Gastroesophageal sphincter (tissue), 4 donors: Measurements from ENCODE around the gene DSE. TPM values are rescaled to one million over a fixed set of nuclear protein-coding genes. Genes with fewer than 3 reads are reported as not detected.

ENCODE experiments used
- ATAC-seq: fragments of 150-250 bp; one replicate; pipeline ENCODE4 v1.9.1; 2016; ENCODE audit warnings: mild to moderate bottlenecking, moderate library complexity
- H3K27ac ChIP-seq, 4 donors: fragments of 200-600 bp; sonication (generic) in 3 of 4; 1 replicate in 3 of 4; 2 replicates in 1 of 4; pipeline ENCODE4 v1.5.1; 2016 to 2019
- H3K27me3 ChIP-seq: fragments of 200-600 bp; sonication (generic); one replicate; pipeline ENCODE4 v1.5.1; 2019
- H3K36me3 ChIP-seq, 2 donors: fragments of 200-600 bp; sonication (generic); one replicate each; pipeline ENCODE4 v1.5.1; 2019; ENCODE audit warnings: control low read depth in 1 of 2
- H3K4me1 ChIP-seq, 3 donors: fragments of 200-600 bp; sonication (generic); 1 replicate in 2 of 3; 2 replicates in 1 of 3; pipeline ENCODE4 v1.5.1; 2016 to 2019; ENCODE audit warnings: control low read depth in 2 of 3
- H3K4me3 ChIP-seq, 2 donors: fragments of 200-600 bp; sonication (generic); one replicate each; pipeline ENCODE4 v1.5.1; 2019; ENCODE audit warnings: mild to moderate bottlenecking in 1 of 2, moderate library complexity in 1 of 2
- H3K9me3 ChIP-seq, 3 donors: fragments of 200-600 bp; sonication (generic); one replicate each; pipeline ENCODE4 v1.5.1; 2017 to 2019; ENCODE audit warnings: control low read depth in 2 of 3
- CTCF ChIP-seq, 4 experiments: fragments of 200-600 bp in 2 of 4; fragments of 450-650 bp in 2 of 4; sonication (generic) in 1 of 4; IDR thresholded peaks; one replicate each; pipeline ENCODE4 v1.5.1; 2017 to 2019; ENCODE audit warnings: antibody characterized with exemption in 4 of 4, mild to moderate bottlenecking in 2 of 4, moderate library complexity in 2 of 4
- EP300 ChIP-seq: sonication (generic); formaldehyde crosslinking; IDR thresholded peaks from one replicate; pipeline ENCODE4 v1.6.1; 2017; ENCODE audit warnings: antibody characterized with exemption, mild to moderate bottlenecking
- POLR2A ChIP-seq, 2 donors: fragments of 450-650 bp; IDR thresholded peaks; one replicate each; pipeline ENCODE4 v1.6.1; 2017; ENCODE audit warnings: antibody characterized with exemption in 2 of 2, mild to moderate bottlenecking in 2 of 2, moderate library complexity in 1 of 2
- POLR2AphosphoS5 ChIP-seq: sonication (generic); formaldehyde crosslinking; IDR thresholded peaks from one replicate; pipeline ENCODE4 v1.6.1; 2017; ENCODE audit warnings: antibody characterized with exemption
- WGBS, 2 donors: methylation state at CpG; one replicate each; pipeline ENCODE4 v1.1.5; 2018; ENCODE audit warnings: low coverage in 1 of 2; 5-methylcytosine and 5-hydroxymethylcytosine counted together
- total RNA-seq, 4 donors: library from RNA; depleted of rRNA; stranded (reverse); fragments of >200 nt; gene quantifications; one replicate each; pipeline ENCODE4 v1.1.0, GENCODE V29; 2016

The DSE gene
- total RNA-seq, 4 donors from 2014 or later: 26.3 to 45.4 (median 36.3) TPM

- ATAC-seq: no peak
- H3K9me3 ChIP-seq: no peaks in the 10 kb centered on the region
- H3K4me1 ChIP-seq: peaks cover 0 to 28% (median 0%) of the 10 kb centered on the region in 3 donors
- H3K27ac ChIP-seq: no peak overlapping the region
- H3K36me3 ChIP-seq: no peaks in the 10 kb centered on the region
- TF ChIP-seq POLR2A (IDR thresholded peaks at IDR 0.05) (no peak), EP300 (no peak), POLR2AphosphoS5 (no peak), CTCF (IDR thresholded peaks at IDR 0.05) (no peak)
- H3K27me3 ChIP-seq: no peaks in the 10 kb centered on the region
- WGBS, 2 donors: 57 to 81% methylated on average over 1 of the region's 1 CpG
- no peak overlapping the region for H3K4me3 ChIP-seq
These were observed 9.6 kb downstream of the DSE start for GRCh38 chr6:116380346-116380745.

- 48 to 62% methylated on average over 2 to 3 of the region's 3 CpGs for WGBS, 2 donors
- no peak overlapping the region for H3K27ac ChIP-seq
- no peaks in the 10 kb centered on the region for H3K36me3 ChIP-seq
- ATAC-seq: no peak
- no peaks in the 10 kb centered on the region for H3K9me3 ChIP-seq
- TF ChIP-seq POLR2A (IDR thresholded peaks at IDR 0.05) (no peak), CTCF (IDR thresholded peaks at IDR 0.05) (no peak), EP300 (no peak), POLR2AphosphoS5 (no peak)
- H3K4me3 ChIP-seq: no peak overlapping the region
- no peaks in the 10 kb centered on the region for H3K27me3 ChIP-seq
- peaks cover 0 to 32% (median under 1%) of the 10 kb centered on the region in 3 donors for H3K4me1 ChIP-seq
These were observed 10.3 kb downstream of the DSE start for GRCh38 chr6:116381000-116381399.

- H3K27me3 ChIP-seq: no peaks in the 10 kb centered on the region
- ATAC-seq: no peak
- no peak overlapping the region for H3K27ac ChIP-seq
- 100% methylated on average over 1 of the region's 1 CpG for WGBS, 2 donors
- no peak for TF ChIP-seq CTCF (IDR thresholded peaks at IDR 0.05)
- no peak for TF ChIP-seq POLR2AphosphoS5
- no peak for TF ChIP-seq POLR2A (IDR thresholded peaks at IDR 0.05)
- no peak for TF ChIP-seq EP300
- no peaks in the 10 kb centered on the region for H3K9me3 ChIP-seq
- peaks cover 0 to 39% (median 4%) of the 10 kb centered on the region in 3 donors for H3K4me1 ChIP-seq
- H3K4me3 ChIP-seq: no peak overlapping the region
- H3K36me3 ChIP-seq: no peaks in the 10 kb centered on the region
These were observed 11.8 kb downstream of the DSE start for GRCh38 chr6:116382587-116382986.

GRCh38 chr6:116384727-116385458, 14.1 kb downstream of the DSE start:
- peaks cover 0 to 39% (median 4%) of the 10 kb centered on the region in 3 donors for H3K4me1 ChIP-seq
- no peaks in the 10 kb centered on the region for H3K36me3 ChIP-seq
- H3K9me3 ChIP-seq: no peaks in the 10 kb centered on the region
- ATAC-seq: no peak
- no peaks in the 10 kb centered on the region for H3K27me3 ChIP-seq
- no peak overlapping the region for H3K4me3 ChIP-seq
- TF ChIP-seq POLR2A (IDR thresholded peaks at IDR 0.05) (no peak), EP300 (no peak), POLR2AphosphoS5 (no peak), CTCF (IDR thresholded peaks at IDR 0.05) (no peak)
- 91 to 95% methylated on average over 3 of the region's 3 CpGs for WGBS, 2 donors
- H3K27ac ChIP-seq: no peak overlapping the region

GRCh38 chr6:116385459-116385802, 14.7 kb downstream of the DSE start:
- H3K27me3 ChIP-seq: no peaks in the 10 kb centered on the region
- 57 to 77% methylated on average over 1 of the region's 1 CpG for WGBS, 2 donors
- H3K9me3 ChIP-seq: no peaks in the 10 kb centered on the region
- no peak overlapping the region for H3K4me3 ChIP-seq
- peak; percentile 55 for ATAC-seq
- no peaks in the 10 kb centered on the region for H3K36me3 ChIP-seq
- no peak overlapping the region for H3K27ac ChIP-seq
- H3K4me1 ChIP-seq: peaks cover 0 to 39% (median 4%) of the 10 kb centered on the region in 3 donors
- TF ChIP-seq POLR2A (IDR thresholded peaks at IDR 0.05): no peak
- no peak for TF ChIP-seq CTCF (IDR thresholded peaks at IDR 0.05)
- TF ChIP-seq EP300: no peak
- no peak for TF ChIP-seq POLR2AphosphoS5
